ENCODE results near the gene HAPLN3. TPM values are rescaled to one million over a fixed set of nuclear protein-coding genes. Genes with fewer than 3 reads are reported as not detected.
"Not testable (repeated sequence)": the region's sequence is repeated elsewhere in the genome, so short reads cannot be mapped to it uniquely, and the experiment has no call there.

The HAPLN3 gene
- polyA plus RNA-seq, 1 of the 3 experiments (the other 2 are of a cell fraction): 9.7 TPM

- Histone ChIP-seq H3F3A (replicated peaks; ENCODE audit: insufficient read depth) (no peaks in the 10 kb centered on the region), H2AFZ (ENCODE audit: low read depth) (no peak overlapping the region), H3K36me3 (replicated peaks in 1 of 2; ENCODE audit: control insufficient read depth in 1 of 2, insufficient read depth in 2 of 2, low read length in 1 of 2) (no peaks in the 10 kb centered on the region), H3K79me2 (ENCODE audit: insufficient read depth) (no peaks in the 10 kb centered on the region), H3K4me3 (ENCODE audit: low read depth in 2 of 2, low read length in 1 of 2) (no peak overlapping the region), H3K4me2 (no peak overlapping the region), H3K9ac (no peak overlapping the region), H4K20me1 (ENCODE audit: insufficient read depth) (no peaks in the 10 kb centered on the region), H3K9me2 (no peaks in the 10 kb centered on the region), H3K27me3 (ENCODE audit: insufficient read depth) (no peaks in the 10 kb centered on the region), H3K27ac (ENCODE audit: low read depth in 2 of 2, low read length in 1 of 2) (no peak overlapping the region), H3K4me1 (ENCODE audit: control insufficient read depth in 1 of 2, insufficient read depth in 2 of 2, low read depth in 1 of 2, low read length in 1 of 2) (no peaks in the 10 kb centered on the region), H3K9me3 (no peaks in the 10 kb centered on the region)
- TF ChIP-seq YY1 (IDR thresholded peaks at IDR 0.05; ENCODE audit: low read depth): no peak
- TF ChIP-seq USF1 (IDR thresholded peaks at IDR 0.05; ENCODE audit: borderline replicate concordance, low read depth): no peak
- no peak for TF ChIP-seq MXI1 (IDR thresholded peaks at IDR 0.05; ENCODE audit: low read depth, low read length)
- no peak for TF ChIP-seq IRF3 (IDR thresholded peaks at IDR 0.05; ENCODE audit: low read depth, low read length)
- TF ChIP-seq RAD21 (IDR thresholded peaks at IDR 0.05; ENCODE audit: low read length): no peak
- TF ChIP-seq RFX5 (IDR thresholded peaks at IDR 0.05; ENCODE audit: low read length): no peak
- no peak for TF ChIP-seq RCOR1 (IDR thresholded peaks at IDR 0.05; ENCODE audit: low read length)
- no peak for TF ChIP-seq SIN3A (IDR thresholded peaks at IDR 0.05; ENCODE audit: borderline replicate concordance, low read depth, low read length)
- no peak for TF ChIP-seq EP300 (IDR thresholded peaks at IDR 0.05; ENCODE audit: borderline replicate concordance in 1 of 2, low read depth in 1 of 2, low read length in 1 of 2)
- ChIA-PET POLR2A (no interaction called here), CTCF (interaction anchor here (0.9 kb wide), 1 partner anchor 8 kb away, joined by 3 read pairs; no protein-coding TSS in a partner anchor)
- DNase-seq: no peak
- 44% methylated on average over 2 of the region's 2 CpGs for WGBS (ENCODE audit: low lambda C conversion rate)
Measured at GRCh38 chr15:88930579-88930978, 35.2 kb upstream of the HAPLN3 start.

- WGBS (ENCODE audit: low lambda C conversion rate): 30% methylated on average over 3 of the region's 3 CpGs
Measured at GRCh38 chr15:88929358-88930098, 34.2 kb upstream of the HAPLN3 start.

GRCh38 chr15:88928192-88928591 is 32.8 kb upstream of the HAPLN3 start:
- H3K36me3 ChIP-seq (replicated peaks in 1 of 2; ENCODE audit: control insufficient read depth in 1 of 2, insufficient read depth in 2 of 2, low read length in 1 of 2); H4K20me1 ChIP-seq (ENCODE audit: insufficient read depth); CTCF ChIA-PET; H3K9me3 ChIP-seq; H3K4me2 ChIP-seq; H3K4me1 ChIP-seq (ENCODE audit: control insufficient read depth in 1 of 2, insufficient read depth in 2 of 2, low read depth in 1 of 2, low read length in 1 of 2); H3F3A ChIP-seq (replicated peaks; ENCODE audit: insufficient read depth); POLR2A ChIA-PET; H2AFZ ChIP-seq (ENCODE audit: low read depth); H3K4me3 ChIP-seq (ENCODE audit: low read depth in 2 of 2, low read length in 1 of 2); H3K9me2 ChIP-seq; H3K9ac ChIP-seq; H3K79me2 ChIP-seq (ENCODE audit: insufficient read depth); H3K27me3 ChIP-seq (ENCODE audit: insufficient read depth); DNase-seq; H3K27ac ChIP-seq (ENCODE audit: low read depth in 2 of 2, low read length in 1 of 2): not testable (repeated sequence)

More at GRCh38 chr15:88929358-88930098, 34.2 kb upstream of the HAPLN3 start:
- H3K9me2 ChIP-seq; H3K27ac ChIP-seq (ENCODE audit: low read depth in 2 of 2, low read length in 1 of 2); H3K79me2 ChIP-seq (ENCODE audit: insufficient read depth); POLR2A ChIA-PET; H3K27me3 ChIP-seq (ENCODE audit: insufficient read depth); H4K20me1 ChIP-seq (ENCODE audit: insufficient read depth); H2AFZ ChIP-seq (ENCODE audit: low read depth); DNase-seq; H3K9me3 ChIP-seq; H3K4me2 ChIP-seq; H3K4me1 ChIP-seq (ENCODE audit: control insufficient read depth in 1 of 2, insufficient read depth in 2 of 2, low read depth in 1 of 2, low read length in 1 of 2); H3K36me3 ChIP-seq (replicated peaks in 1 of 2; ENCODE audit: control insufficient read depth in 1 of 2, insufficient read depth in 2 of 2, low read length in 1 of 2); H3F3A ChIP-seq (replicated peaks; ENCODE audit: insufficient read depth); H3K9ac ChIP-seq; CTCF ChIA-PET; H3K4me3 ChIP-seq (ENCODE audit: low read depth in 2 of 2, low read length in 1 of 2): not testable (repeated sequence)

GRCh38 chr15:88925648-88926047 is 30.3 kb upstream of the HAPLN3 start:
- H3K4me1 ChIP-seq (ENCODE audit: control insufficient read depth in 1 of 2, insufficient read depth in 2 of 2, low read depth in 1 of 2, low read length in 1 of 2); H3F3A ChIP-seq (replicated peaks; ENCODE audit: insufficient read depth); H3K9ac ChIP-seq; H3K36me3 ChIP-seq (replicated peaks in 1 of 2; ENCODE audit: control insufficient read depth in 1 of 2, insufficient read depth in 2 of 2, low read length in 1 of 2); H3K4me3 ChIP-seq (ENCODE audit: low read depth in 2 of 2, low read length in 1 of 2); H3K9me3 ChIP-seq; H3K27ac ChIP-seq (ENCODE audit: low read depth in 2 of 2, low read length in 1 of 2); H3K27me3 ChIP-seq (ENCODE audit: insufficient read depth); H3K79me2 ChIP-seq (ENCODE audit: insufficient read depth); H2AFZ ChIP-seq (ENCODE audit: low read depth); H4K20me1 ChIP-seq (ENCODE audit: insufficient read depth); DNase-seq; H3K4me2 ChIP-seq; POLR2A ChIA-PET; H3K9me2 ChIP-seq: not testable (repeated sequence)
- 35% methylated on average over 2 of the region's 2 CpGs for WGBS (ENCODE audit: low lambda C conversion rate)
- CTCF ChIA-PET: interaction anchor here (0.7 to 1.6 kb wide), 2 partner anchors 21 to 92 kb away, joined by 4 to 7 read pairs; no protein-coding TSS in a partner anchor

Data from SK-N-SH (cell line).